Measurements from ENCODE around the gene SAYSD1.
"Not testable (repeated sequence)": the region's sequence is repeated elsewhere in the genome, so short reads cannot be mapped to it uniquely, and the experiment has no call there.

Gene SAYSD1

GRCh38 chr6:39114704-39115599, at the start of gene SAYSD1:
Gene SAYSD1 (minus strand): TSS chr6:39115186. CDS start chr6:39115089, 97 bp downstream.
- DNase-seq: peak; percentile 70

- no peak for DNase-seq
Measured at GRCh38 chr6:39157511-39157910, 42.5 kb upstream of the SAYSD1 start.

DNA sequence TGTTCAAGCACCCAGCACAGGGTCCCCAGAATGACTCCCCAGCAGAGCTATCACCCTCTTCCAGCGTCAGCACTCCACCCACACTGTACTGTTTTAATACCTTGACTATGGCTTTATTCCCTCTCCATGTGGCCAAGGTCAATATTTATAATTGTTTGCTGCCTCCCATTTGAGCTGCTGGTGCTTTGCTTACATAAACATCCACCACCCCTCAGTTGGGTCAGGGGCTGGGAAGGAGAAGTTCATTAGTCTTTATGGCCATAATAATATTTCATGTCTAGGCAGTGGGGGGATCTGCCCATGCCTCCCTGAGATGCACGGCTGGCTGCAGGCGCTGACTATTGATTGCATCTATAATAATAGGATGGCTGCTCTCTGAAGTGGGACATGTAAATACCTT, 41.8 kb upstream of the SAYSD1 start:
- DNase-seq: no peak

- DNase-seq: no peak
Measured at GRCh38 chr6:39154705-39155104, 39.7 kb upstream of the SAYSD1 start.

GRCh38 chr6:39153766-39154397, 38.9 kb upstream of the SAYSD1 start:
- no peak for DNase-seq

DNA sequence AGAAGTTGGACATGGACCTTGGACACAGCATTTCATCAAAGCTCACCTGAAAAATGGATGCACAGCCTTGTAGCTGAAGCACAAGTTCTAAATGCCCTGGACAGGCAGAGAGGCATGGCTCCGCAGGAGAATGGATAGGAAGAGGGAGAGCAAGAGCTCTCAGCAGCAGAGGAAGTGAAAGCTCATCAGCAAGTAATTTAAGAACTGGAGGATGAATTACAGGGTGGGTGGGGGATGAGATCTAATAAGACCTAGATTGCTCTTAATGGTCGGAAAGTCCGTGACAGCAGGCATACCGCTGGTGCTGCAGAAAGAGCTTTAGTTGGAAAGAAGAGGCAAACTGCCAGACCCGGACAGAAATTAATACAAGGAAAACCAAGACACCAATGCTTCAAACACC, 37.3 kb upstream of the SAYSD1 start:
- no peak for DNase-seq

DNA sequence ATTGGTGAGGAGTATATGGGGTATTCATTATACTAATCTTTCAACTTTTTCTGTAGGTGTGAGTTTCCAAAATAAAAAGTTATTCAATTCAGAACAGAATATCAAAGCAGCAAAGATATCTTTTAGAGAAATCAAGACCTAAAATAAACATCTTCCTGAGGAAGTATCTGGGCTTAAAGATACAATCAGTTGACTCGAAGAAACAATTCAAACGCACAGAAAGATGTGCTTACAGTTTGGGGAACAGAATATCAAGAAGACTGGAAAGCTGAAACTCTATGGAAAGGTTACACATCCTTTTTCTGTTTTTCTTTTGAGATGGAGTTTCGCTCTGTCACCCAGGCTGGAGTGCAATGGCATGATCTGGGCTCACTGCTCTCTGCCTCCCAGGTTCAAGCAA, 36.2 kb upstream of the SAYSD1 start:
- no peak for DNase-seq

GRCh38 chr6:39144481-39145173, 29.6 kb upstream of the SAYSD1 start:
- no peak for DNase-seq

DNA sequence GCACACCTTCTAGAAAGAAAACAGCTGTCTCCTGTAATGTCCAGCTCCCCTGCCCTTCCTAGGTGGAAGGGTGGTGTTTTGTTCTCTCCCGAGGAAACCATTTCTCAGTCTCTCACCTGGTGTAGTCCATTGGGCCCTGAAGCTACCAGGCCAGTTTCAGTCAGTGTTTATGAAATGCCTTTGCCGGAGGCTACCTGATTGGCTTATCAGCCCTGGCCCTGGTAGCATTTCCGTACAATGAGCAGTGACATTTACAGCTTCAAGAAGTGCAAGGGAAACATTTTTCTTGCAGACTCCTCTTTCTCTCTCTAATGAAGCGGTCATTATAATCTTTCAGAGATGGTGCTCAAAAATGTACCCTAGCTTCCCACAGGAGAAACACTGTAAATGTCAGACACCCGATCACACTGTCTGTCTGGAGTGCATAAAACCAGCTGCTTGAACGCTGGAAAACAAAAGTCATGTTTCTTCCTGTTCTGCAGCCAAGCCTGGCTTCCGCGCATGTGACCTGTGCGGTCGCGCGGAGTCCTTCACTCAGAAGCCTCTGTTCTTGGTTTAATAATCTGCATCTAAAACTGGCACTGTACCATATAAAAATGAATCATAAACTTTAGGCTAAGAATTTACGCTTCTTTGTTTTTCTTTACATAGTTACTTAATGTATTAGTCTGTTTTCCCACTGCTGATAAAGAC, 28.4 kb upstream of the SAYSD1 start:
- no peak for DNase-seq

DNA sequence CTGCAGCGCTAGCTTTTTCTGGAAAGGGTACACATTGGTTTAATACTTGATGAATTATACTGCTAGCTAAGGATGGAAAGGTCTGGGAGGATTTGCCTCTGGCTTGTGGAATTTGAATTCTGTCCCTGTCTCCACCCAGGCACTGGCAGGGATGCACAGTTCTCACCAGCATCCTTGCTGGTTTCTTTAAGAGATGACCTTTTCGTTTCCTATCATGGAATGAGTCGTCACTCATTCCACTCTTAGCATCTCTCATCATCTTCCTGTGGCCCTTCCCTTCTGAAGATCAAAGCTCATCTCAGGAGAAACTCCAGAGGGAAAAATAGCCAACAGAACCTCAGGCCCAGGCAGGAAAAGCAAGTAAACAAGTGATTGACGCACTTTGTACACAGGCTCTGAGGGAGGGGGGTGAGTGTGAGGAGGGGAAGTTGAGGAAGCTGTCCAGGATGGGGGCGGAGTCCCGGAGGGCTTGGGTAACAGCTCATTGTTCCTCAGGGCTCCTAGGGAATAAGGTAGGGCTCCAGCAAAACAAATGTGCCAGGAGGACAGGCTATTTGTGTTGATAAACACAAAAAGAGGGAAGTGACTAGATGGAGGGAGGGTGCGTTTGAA, 25.7 kb upstream of the SAYSD1 start:
- no peak for DNase-seq

DNA sequence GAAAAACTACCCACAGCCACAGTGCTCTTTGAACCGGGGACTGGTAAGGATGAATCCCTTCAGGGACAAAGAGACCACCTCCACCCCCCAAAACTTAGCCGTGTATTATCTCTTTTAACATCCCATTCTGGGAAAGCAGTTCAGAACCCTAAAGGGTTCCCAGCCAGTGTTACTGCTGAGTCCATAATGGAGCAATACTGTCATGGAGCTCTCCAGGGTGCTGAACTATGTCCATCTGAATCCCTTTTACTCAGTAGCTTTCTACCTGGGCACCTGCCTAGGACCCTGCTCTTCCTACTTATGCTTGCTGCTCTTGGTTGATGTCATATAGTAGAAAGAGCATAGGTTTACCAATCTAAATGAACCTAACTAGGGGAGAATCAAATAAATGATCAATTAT, 22.3 kb upstream of the SAYSD1 start:
- no peak for DNase-seq

DNA sequence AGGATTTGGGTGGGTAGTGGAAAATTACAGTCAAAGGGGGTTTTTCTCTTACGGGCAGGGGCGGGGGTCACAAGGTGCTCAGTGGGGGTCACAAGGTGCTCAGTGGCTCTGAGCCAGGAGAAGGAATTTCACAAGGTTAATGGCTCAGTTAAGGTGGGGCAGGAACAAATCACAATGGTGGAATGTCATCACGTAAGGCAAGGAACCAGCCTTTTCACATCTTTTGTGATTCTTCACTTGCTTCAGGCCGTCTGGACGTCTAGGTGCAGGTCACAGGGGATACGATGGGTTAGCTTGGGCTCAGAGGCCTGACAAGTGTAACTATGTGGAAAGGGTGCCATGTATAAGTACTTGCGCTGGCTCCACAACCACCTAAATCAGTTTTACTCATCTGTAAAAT, 21.2 kb upstream of the SAYSD1 start:
- DNase-seq: not testable (repeated sequence)

DNA sequence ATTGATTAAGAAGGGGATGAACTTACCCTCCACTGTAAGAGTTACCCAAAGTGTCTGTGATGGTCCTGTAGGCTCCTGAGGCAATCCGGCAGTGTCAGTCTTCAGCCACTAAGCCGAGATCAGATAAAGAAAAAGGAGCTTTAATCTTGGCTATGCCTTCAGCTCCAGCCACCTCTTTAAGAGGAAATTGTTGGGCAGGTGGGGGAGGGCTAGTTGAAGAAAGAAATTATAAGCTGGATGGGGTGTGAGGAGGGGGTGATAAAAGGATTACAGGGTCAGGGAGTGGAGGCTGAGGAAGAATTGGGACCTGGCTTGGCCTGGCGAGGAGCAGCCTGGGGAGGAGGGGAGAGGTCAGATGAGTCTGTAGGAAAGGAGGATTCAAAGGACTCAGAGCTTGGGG, 19.8 kb upstream of the SAYSD1 start:
- DNase-seq: not testable (repeated sequence)

GRCh38 chr6:39130691-39131090, 15.7 kb upstream of the SAYSD1 start:
- DNase-seq: no peak

DNA sequence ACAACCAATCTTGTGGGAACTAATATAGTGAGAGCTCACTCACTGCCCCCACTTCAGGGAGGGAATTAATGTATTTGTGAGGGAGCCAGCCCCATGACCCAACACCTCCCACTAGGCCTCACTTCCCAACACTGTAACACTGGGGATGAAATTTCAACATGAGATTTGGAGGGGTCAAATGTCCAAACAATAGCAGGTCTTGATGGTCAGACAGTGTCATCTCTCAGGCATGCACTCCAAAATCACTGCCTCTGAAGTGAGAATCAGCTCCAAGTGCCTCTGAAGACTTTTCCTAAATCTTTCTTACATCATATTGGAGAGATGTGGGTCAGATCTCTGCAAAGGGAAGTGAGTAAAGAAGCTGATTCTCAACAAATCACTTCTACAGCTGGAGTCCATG, 13.8 kb upstream of the SAYSD1 start:
- DNase-seq: no peak

DNA sequence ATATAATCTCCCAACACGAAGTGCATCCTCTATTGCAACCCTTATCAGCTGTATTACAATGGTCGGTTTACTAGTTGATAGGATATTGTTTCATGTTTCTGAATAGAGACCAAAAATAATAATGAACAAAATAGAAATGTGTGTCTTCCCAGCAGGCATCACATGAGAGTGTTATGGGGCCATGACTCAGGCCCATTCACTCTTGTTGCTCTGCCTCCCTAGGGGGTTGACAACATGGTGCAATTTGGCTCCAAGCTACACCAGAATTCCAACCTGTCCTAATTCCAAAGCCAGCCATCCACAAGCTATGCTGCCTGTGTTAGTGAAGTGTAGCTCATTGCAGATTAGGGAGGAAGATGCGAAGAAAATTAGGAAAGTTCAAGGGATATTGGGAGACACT, 13.1 kb upstream of the SAYSD1 start:
- no peak for DNase-seq

DNA sequence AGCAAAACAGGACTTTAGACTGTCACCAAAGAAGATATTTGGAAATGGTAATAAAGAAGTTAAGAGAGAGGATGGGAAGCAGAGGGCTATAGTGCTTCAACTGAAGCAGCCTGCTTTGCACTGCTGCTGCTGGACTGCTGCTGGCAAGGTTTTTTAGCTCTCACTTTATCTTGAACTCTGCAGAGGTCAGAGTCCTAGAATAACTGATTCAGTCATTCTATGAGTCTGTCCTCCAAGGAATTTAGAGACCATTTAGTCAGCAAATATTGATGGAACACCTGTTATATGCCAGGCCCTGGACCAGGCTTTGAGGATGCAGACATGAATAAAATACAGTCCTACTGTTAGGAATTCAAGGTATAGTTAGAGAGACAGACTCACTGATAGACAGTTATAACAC, 9.1 kb upstream of the SAYSD1 start:
- DNase-seq: no peak

DNA sequence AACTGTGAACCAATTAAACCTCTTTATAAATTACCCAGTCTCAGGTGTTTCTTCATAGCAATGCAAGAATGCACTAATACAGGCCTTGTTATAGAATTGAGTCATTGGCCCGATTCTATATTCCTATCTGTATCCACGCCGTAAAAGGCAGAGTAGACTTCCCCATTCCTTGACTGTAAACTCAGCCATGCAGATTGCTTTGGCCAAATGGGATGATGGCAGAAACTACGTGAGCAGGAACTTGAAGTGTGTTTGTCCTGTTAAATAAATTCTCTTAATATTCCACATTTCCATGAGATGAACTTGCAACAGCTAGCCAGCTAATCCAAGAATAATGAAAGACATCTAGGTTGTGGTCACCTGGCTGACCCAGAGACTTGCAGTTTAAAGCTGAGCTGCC, 3.9 kb upstream of the SAYSD1 start:
- DNase-seq: no peak

GRCh38 chr6:39114388-39114703, 640 bp downstream of the SAYSD1 start:
- DNase-seq: peak; percentile 57

- DNase-seq: no peak
Measured at GRCh38 chr6:39113788-39114187, 1.2 kb downstream of the SAYSD1 start.

GRCh38 chr6:39111280-39111679, 3.7 kb downstream of the SAYSD1 start:
- DNase-seq: no peak

DNA sequence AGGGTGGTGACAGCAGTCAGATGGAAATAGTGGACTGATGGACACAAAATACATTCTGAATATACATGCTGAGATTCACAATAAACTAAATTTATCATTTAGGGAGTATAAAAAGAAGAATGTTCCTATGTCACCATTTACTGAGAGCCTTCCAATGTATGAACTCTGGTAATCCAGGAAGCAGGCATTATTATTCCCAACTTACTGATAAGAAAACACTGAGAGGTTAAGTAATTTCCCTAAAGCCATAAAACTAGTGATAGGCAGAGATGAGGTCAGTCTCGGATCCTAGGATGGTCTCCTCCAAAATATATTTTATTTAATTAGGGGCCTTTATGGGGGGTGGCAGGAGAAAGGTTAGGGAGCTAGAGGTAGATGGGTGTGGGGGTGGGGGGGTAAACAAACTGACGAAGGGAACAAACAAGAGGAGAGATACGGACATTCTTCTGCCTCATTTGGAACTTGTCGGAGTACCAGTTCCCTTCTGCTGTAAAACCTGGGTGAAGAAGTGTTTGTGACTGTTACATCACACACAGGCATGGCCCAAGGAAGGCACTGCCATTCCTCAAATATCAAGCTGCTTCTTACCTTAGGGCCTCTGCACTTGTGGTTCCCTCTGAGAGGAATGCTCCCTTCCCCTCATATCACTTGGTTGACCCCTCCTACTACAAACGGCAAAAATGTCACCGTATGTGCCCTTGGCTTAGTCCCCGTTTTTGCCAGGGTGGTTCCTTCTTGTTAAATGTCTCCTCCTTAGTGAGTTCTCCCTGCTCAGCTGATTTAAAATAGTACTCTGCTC, 6.7 kb downstream of the SAYSD1 start:
- no peak for DNase-seq
